Glomerular endothelial cell (primary cell): ENCODE measurements around the gene NOVA2. TPM values are rescaled to one million over a fixed set of nuclear protein-coding genes. Genes with fewer than 3 reads are reported as not detected.
A peak's percentile ranks its signal among the peaks of the same experiment; 100 is the strongest.
"Not testable (repeated sequence)": the region's sequence is repeated elsewhere in the genome, so short reads cannot be mapped to it uniquely, and the experiment has no call there.

Experiments
- DNase-seq: peaks from one replicate; pipeline ENCODE4 v3.0.0-alpha.2; 2011; ENCODE audit warnings: low read depth, low spot score; ENCODE audit errors: extremely low read depth
- total RNA-seq: library from RNA; depleted of rRNA; stranded (reverse); fragments of >200 nt; gene quantifications from 2 replicates; pipeline ENCODE4 v1.2.3, GENCODE V29; 2015

Gene NOVA2
- total RNA-seq, 1 donor from 2014 or later = 23.2 TPM

DNA sequence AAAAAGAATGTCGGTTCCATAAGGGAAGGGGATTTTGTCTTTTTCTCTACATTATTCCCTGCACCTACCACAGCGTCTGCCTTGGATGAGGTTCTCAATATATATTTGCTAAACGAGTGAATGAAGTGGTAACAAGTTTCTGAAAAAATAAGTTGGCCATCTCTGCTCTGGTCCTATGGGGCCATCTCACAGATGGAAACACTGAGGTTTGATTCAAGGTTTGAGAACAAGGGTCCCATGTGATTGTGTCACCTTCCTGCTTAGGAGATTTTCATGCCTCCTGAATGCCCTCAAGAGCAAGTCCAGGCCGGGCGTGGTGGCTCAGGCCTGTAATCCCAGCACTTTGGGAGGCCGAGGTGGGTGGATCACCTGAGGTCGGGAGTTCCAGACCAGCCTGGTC is 74.4 kb downstream of the NOVA2 start:
- DNase-seq = no peak

DNA sequence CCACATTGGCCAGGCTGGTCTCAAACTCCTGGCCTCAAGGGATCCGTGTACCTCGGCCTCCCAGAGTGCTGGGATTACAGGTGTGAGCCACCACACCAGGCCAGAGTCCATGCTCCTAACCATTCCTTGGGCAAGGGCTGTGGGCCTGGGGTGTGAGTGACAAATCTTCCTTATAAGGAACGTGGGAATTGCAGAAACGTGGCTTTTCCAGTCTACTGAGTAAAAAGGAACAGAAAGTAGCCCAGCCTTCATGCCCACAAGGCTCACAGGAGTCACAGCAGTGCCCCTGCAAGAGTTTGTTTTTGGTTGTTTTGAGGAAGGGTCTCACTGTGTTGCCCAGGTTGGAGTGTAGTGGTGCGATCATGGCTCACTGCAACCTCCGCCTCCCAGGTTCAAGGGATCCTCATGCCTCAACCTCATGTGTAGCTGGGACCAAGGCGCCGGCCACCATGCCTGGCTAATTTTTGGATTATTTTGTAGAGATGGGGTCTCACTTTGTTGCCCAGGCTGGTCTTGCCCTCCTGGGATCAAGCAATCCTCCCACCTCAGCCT is 76.3 kb downstream of the NOVA2 start:
- DNase-seq = no peak

DNA sequence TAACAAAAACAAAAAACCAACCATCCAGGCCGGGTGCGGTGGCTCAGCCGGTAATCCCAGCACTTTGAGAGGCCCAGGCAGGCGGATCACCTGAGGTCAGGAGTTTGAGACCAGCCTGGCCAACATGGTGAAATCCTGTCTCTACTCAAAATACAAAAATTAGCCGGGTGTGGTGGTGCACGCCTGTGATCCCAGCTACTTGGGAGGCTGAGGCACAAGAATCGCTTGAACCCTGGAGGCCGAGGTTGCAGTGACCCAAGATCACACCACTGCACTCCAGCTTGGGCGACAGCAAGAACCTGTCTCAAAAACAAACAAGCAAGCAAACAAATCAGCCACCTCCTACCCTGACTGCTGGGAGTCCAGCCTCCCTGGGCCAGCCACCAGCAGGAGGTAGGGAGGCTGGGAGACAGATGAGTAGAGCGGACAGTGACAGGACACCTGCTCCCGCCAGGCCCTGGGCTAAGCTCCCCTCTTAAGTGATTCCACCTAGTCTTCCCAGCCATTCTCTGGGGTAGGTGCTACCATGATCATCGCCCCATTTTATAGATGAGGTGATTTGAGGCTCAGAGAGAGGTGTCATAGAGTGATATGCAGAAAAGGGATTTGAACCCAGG is 77.6 kb downstream of the NOVA2 start:
- not testable (repeated sequence) for DNase-seq

DNA sequence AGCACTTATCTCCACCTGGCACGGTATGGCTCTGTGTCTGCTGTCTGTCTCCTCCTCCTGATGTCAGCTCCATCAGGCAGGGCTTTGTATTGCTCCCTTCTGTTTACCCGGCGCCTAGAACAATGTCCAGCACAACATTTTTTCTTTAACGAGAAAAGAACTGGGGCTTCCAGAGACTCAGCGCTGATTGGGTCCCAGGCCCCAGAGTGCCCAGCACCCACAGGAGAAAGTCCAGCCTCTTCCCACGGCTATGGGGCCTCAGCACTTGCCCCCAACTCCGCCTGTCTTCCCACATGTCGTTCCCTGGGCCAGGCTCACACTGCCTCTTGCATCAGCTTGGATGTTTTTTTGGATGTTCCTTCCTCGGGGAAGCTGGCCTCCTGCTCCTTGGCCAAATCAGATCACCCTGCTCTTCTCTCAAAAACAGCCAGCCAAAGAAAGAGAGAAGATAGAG is 78.1 kb downstream of the NOVA2 start:
- no peak for DNase-seq

DNA sequence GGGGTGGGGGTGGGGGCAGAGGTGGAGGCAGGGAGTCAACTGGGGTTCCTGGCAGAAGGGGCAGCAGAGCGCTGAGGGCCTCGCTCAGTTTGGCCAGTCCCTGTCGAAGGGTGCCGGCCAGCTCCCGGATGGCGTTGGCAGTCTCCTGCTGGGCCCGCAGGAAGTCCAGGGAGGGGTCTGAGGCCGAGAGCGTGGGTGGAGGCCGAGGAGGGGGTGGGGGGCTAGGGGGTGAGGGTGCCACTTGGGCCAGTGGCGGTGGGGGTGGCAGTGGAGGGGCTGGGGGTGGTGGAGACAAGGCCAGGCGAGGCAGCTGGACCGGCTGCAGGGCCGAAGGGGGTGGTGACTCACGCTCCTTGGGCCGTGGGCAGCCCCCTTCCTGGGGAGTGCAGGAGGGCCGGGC is 82.8 kb downstream of the NOVA2 start:
- no peak for DNase-seq

DNA sequence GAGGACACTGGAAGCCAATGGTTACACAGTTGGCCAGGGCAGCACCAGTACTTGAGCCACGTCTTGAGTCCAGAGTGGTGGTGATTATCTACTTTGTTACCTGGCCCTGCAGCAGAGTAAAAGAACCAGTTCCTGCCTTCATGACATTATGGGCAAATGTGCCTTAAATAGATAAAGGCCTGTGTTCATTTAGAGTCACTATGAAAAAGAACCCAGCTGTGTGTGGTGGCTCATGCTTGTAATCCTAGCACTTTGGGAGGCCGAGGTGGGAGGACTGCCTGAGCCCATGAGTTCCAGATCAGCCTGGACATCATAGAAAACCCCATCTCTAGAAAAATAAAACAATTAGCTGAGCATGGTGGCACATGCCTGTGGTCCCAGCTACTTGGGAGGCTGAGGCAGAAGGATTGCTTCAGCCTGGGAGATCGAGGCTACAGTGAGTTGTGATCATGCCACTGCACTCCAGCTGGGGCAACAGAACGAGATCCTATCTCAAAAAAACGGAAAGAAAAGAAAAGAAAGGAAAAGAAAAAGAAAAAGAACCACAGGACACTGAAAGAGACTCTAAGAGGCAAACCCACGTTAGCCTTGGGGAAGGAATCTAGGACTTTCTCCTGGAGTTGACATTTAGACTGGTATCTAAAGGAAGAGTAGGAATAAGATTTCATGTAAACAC is 84.3 kb downstream of the NOVA2 start:
- no peak for DNase-seq

DNA sequence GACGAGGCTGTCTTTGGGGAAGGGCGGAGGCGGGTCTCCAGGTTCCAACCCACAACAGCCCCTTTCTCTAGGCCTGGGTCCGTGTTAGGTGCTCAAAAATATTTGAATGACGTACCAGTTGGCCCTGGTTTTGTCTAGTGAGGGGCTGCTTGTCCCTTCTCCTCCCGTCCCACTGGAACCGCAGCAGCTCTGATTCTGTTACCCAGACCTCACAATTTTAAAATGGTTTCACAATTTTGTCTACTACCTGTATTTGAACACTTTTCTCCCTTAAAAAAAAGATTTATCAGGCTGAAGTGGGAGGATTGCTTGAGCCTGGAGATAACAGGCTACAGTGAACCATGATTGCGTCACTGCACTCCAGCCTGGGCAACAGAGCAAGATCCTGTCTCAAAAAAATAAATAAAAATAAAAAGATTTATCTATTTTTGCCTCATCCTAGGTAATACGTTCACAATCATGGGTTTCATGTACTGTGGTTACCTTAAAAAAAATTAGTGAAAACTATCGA is 86.4 kb downstream of the NOVA2 start:
- no peak for DNase-seq

DNA sequence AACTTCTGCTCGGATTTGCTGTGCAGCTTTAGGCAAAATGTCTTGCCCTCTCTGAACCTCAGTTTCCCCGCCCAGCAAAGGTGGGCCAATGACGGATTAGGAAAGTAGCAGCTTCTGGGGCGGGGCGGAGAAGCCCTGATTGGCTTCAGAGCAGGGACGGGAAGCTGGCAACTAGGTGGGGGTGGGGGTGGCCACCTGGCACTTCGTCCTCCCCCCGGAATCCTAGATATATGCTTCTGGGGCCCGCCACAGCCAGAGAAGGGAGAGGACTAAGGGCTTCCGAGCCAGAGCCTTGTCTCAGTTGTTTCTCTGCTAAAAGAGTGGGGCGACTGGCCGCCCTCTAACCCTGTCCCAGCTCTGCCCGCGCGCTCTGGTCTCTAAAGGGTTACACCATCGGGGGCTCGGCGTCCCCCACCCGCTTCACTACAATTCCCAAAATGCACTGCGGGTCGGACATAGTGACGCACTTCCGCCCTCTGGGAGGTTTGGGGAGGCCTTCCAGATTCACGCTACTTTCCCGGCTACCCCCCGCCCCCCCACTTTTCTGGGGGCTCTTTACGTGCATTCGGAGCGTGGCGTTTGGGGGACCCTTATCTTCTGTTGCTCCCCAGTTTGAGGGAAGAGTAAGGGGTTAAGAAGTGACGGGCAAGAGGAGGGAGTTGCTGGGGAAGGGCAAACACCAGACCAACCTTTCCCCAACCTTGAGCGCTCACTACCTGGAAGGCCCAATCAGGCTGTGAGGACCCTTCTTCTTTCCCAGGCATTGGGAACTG is 87.1 kb downstream of the NOVA2 start:
- peak; percentile 50 for DNase-seq

DNA sequence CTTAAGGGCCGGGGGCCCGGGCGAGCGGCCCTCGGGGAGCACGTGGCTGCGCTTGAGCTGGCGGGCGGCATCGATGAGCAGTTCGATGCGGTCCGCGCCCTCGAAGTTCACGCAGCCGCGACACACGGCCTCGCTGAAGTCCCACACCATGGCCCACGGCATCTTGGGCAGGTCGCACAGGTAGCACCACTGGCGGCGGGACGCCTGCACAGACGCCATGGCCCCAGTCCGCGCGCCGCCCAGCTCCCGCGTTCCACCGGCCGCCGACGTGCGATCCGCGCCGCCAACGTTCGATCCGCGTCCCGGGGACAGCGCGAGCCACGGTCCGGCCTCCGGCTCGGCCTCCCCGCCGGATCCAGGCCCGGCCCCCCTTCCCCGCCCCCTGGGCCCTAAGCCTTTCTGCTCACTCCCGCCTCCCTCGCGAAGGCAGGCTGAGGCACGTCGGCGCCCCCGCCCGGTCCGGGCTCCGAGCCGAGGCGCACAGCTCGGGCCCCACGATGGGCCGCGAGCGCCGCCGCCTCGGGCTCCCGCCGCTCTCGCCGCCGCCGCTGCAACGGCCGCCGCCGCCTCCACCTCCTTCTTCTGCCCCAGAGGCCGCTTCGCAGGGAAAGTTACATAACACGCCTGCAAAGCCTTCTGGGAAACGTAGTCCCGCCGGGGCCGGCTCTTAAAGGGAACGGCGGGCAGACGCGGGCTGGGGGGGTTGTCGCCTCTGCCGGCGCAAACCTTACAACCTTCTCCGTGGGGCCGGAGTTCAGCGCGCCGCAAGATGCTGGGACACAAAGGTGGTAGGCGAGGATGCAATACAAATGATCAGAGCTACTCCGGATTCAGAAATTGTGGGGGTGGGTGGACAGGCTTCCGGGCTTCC is 87.9 kb downstream of the NOVA2 start, which contains the start of gene IRF2BP1:
TSS of gene IRF2BP1 (minus strand) at position 586 of the 871 bp plus-strand sequence. CDS start at position 219, 367 bp downstream.
- DNase-seq = peak; percentile 36

DNA sequence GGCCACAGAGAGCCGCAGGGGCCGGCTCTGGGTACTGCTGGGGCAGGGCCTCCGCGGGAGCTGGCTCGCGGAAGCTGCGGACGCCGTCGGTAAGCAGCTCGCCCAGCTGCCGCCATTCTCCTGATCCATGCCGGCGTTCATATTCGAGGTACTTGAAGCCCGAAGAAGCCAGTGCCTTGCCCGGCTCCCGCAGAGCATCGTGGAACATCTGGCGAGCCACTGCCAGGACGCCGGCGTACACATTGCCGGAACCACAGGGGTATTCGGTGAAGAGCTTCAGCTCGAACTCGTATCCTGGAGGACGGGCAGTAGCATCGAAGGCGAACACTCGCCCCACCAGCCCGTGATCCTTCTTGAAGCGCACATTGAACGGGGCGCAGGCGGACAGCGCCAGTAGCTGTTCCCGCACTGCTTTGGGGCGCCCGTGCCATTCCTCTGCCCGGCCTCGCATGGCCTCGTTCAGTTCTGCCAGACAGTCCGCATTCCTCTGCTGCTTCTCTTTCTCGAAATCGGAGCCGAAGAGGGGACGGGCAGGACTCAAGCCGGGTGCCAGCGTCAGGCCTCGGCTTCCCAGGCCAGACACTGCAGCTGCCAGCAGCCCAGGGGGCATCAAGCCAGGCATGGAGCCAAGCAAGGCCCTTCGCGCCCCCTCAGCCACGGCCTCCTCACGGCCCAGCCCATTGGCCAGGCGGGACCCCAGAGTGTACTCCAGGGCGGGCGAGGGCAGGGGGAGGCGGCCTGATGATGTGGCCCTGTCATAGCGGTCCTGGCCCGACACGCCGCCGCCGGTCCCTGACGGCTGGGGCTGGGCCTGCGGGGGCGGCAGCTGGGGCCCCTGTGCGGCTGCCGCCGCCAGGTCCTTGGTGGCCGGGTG is 88.7 kb downstream of the NOVA2 start:
- no peak for DNase-seq

DNA sequence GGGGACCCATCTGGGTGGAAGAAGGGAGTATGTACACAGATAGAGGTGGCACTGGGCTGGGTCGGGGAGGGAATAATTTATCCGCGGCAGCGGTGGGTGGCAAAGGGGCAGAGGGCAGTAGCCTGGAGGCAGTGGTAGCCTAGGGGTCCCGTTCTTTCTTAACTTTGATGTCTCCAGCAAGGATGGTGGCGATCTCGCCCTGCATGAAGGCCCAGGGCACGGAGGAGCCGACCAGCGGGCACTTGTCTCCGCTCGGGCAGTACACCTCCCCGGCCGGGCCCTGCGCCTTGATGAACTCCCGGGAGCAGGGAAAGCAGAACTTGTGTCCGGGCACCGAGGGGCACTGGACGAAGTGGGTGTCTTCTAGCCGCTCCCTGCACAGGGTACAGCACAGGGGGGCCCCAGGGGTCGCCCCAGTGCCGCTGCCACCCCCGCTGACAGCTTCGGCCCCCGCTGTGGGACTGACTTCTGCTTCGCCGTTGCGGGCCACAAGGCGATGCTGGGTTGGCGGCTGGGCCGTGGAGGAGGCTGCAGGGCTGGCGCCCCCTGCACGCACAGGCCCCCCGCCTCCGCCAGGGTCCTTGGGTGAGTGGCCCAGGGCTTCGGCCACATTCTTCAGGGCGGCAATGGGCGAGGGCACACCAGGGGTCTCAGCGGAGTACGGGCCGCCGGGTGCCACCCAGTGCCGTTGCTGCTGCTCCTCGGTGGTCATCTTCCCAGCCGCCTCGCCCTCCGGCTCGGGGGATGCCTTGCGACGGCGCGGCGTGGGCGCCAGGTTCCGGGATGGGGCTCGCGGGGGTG is 89.6 kb downstream of the NOVA2 start:
- no peak for DNase-seq

Other genes with a start within 250 kb of the NOVA2 start
- 12.3 and 18.6 TPM in 2 replicates for gene FBXO46, start 243.0 kb downstream of the NOVA2 start, total RNA-seq
- gene MEIOSIN, start 240.4 kb downstream of the NOVA2 start, total RNA-seq = not detected in 2 replicates
- gene SIX5, start 204.6 kb downstream of the NOVA2 start, total RNA-seq = 9.9 and 15.5 TPM in 2 replicates
- gene DMPK, start 191.4 kb downstream of the NOVA2 start, total RNA-seq = 23.4 and 40.2 TPM in 2 replicates
- 51.2 and 62.6 TPM in 2 replicates for gene DMWD, start 181.0 kb downstream of the NOVA2 start, total RNA-seq
- gene RSPH6A, start 158.6 kb downstream of the NOVA2 start, total RNA-seq = not detected in 2 replicates
- gene SYMPK, start 110.7 kb downstream of the NOVA2 start, total RNA-seq = 58.0 and 58.2 TPM in 2 replicates
- not detected in 2 replicates for gene FOXA3, start 109.5 kb downstream of the NOVA2 start, total RNA-seq
- 27.1 and 32.3 TPM in 2 replicates for gene IRF2BP1, start 87.7 kb downstream of the NOVA2 start, total RNA-seq
- 6.0 and 7.4 TPM in 2 replicates for gene MYPOP, start 71.3 kb downstream of the NOVA2 start, total RNA-seq
- gene NANOS2, start 59.1 kb downstream of the NOVA2 start, total RNA-seq = not detected in 2 replicates
- 11.8 and 12.0 TPM in 2 replicates for gene CCDC61, start 21.6 kb upstream of the NOVA2 start, total RNA-seq
- not detected in 2 replicates for gene PGLYRP1, start 49.2 kb upstream of the NOVA2 start, total RNA-seq
- not detected in 2 replicates for gene IGFL4, start 67.1 kb upstream of the NOVA2 start, total RNA-seq
- not detected in 2 replicates for gene IGFL3, start 150.8 kb upstream of the NOVA2 start, total RNA-seq
- gene IGFL2, start 174.4 kb upstream of the NOVA2 start, total RNA-seq = not detected in 2 replicates